ENCODE results near the gene PCP4L1. TPM values are rescaled to one million over a fixed set of nuclear protein-coding genes. Genes with fewer than 3 reads are reported as not detected.
A peak's percentile ranks its signal among the peaks of the same experiment; 100 is the strongest.

Gene PCP4L1
- total RNA-seq, 1 donor from 2014 or later, result 0.69 TPM

DNA sequence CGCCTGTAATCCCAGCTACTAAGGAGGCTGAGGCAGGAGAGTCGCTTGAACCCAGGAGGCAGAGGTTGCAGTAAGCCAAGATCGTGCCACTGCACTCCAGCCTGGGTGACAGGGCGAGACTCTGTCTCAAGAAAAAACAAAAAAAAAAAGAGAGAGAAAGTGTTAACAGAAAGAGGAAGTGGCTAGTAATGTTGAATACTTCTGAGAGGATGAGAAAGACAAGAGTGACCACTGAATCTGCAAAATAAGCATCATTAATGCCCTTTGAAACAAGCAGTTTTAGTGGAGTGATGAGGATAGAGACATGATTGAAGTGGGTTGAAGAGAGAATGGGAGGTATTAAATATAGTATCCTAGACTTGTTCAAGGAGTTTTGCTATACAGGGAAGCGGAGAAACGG is 39.6 kb downstream of the PCP4L1 start:
- H3K4me1 Mint-ChIP-seq, result no peaks in the 10 kb centered on the region
- no peaks in the 10 kb centered on the region for H3K36me3 Mint-ChIP-seq
- Histone ChIP-seq H3K27me3 (no peaks in the 10 kb centered on the region), H4K20me1 (ENCODE audit: low read depth) (no peaks in the 10 kb centered on the region), H3F3A (ENCODE audit: low read depth) (peaks cover 4% of the 10 kb centered on the region), H3K4me2 (no peak overlapping the region), H3K27ac (no peak overlapping the region), H3K79me2 (ENCODE audit: low read depth) (no peaks in the 10 kb centered on the region), H3K4me1 (no peaks in the 10 kb centered on the region), H3K9me3 (ENCODE audit: low read depth) (no peaks in the 10 kb centered on the region), H3K4me3 (no peak overlapping the region), H2AFZ (replicated peaks) (no peak overlapping the region), H3K36me3 (no peaks in the 10 kb centered on the region), H3K9ac (no peak overlapping the region)
- H3K27ac Mint-ChIP-seq, result no peak overlapping the region
- no peak for TF ChIP-seq EZH2 (IDR thresholded peaks at IDR 0.05)
- TF ChIP-seq EZH2phosphoT487 (IDR thresholded peaks at IDR 0.05), result no peak
- TF ChIP-seq, protein P1, sequence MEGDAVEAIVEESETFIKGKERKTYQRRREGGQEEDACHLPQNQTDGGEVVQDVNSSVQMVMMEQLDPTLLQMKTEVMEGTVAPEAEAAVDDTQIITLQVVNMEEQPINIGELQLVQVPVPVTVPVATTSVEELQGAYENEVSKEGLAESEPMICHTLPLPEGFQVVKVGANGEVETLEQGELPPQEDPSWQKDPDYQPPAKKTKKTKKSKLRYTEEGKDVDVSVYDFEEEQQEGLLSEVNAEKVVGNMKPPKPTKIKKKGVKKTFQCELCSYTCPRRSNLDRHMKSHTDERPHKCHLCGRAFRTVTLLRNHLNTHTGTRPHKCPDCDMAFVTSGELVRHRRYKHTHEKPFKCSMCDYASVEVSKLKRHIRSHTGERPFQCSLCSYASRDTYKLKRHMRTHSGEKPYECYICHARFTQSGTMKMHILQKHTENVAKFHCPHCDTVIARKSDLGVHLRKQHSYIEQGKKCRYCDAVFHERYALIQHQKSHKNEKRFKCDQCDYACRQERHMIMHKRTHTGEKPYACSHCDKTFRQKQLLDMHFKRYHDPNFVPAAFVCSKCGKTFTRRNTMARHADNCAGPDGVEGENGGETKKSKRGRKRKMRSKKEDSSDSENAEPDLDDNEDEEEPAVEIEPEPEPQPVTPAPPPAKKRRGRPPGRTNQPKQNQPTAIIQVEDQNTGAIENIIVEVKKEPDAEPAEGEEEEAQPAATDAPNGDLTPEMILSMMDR (IDR thresholded peaks at IDR 0.05), result no peak
- no peaks in the 10 kb centered on the region for H3K27me3 Mint-ChIP-seq (ENCODE audit: insufficient read depth, low read depth)
- DNase-seq (ENCODE audit: low spot score), result no peak
- H3K9me3 Mint-ChIP-seq, result no peaks in the 10 kb centered on the region
- no peak overlapping the region for H3K4me3 Mint-ChIP-seq

DNA sequence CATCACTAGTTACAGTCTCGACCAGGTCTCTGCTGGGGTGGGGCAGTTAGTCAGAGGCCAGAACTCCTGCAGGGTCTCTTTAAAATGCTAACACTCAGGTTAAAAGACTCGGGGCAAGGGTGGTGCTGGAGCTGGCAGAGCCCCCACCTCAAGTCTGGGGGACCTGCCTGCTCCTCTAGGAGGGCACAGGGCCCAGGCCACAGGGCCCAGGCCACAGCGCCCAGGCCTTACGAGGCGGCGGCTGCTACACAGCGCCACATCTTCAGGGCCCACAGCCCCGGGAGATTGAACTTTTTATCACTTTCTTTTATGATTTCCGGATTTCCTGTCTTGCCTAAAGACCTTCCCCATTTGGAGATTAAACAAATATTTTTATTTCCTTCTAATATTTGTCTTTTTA is 40.8 kb downstream of the PCP4L1 start:
- H3K36me3 ChIP-seq, result no peaks in the 10 kb centered on the region
- no peaks in the 10 kb centered on the region for H3K9me3 ChIP-seq (ENCODE audit: low read depth)
- H3K27me3 Mint-ChIP-seq (ENCODE audit: insufficient read depth, low read depth), result no peaks in the 10 kb centered on the region
- H3K27ac Mint-ChIP-seq, result no peak overlapping the region
- H3K4me1 ChIP-seq, result peaks cover 2% of the 10 kb centered on the region
- no peak overlapping the region for H3K4me3 Mint-ChIP-seq
- H3K9me3 Mint-ChIP-seq, result no peaks in the 10 kb centered on the region
- H3K27me3 ChIP-seq, result no peaks in the 10 kb centered on the region
- peaks cover 4% of the 10 kb centered on the region for H3F3A ChIP-seq (ENCODE audit: low read depth)
- H3K4me1 Mint-ChIP-seq, result peaks cover 1% of the 10 kb centered on the region
- TF ChIP-seq EZH2 (IDR thresholded peaks at IDR 0.05) (no peak), EZH2phosphoT487 (IDR thresholded peaks at IDR 0.05) (no peak)
- TF ChIP-seq, protein P1 (IDR thresholded peaks at IDR 0.05), result no peak
- H3K79me2 ChIP-seq (ENCODE audit: low read depth), result peaks cover 7% of the 10 kb centered on the region
- no peak overlapping the region for H2AFZ ChIP-seq (replicated peaks)
- H3K27ac ChIP-seq, result no peak overlapping the region
- no peaks in the 10 kb centered on the region for H4K20me1 ChIP-seq (ENCODE audit: low read depth)
- H3K4me3 ChIP-seq, result no peak overlapping the region
- H3K36me3 Mint-ChIP-seq, result no peaks in the 10 kb centered on the region
- no peak overlapping the region for H3K9ac ChIP-seq
- H3K4me2 ChIP-seq, result no peak overlapping the region
- DNase-seq (ENCODE audit: low spot score), result no peak

DNA sequence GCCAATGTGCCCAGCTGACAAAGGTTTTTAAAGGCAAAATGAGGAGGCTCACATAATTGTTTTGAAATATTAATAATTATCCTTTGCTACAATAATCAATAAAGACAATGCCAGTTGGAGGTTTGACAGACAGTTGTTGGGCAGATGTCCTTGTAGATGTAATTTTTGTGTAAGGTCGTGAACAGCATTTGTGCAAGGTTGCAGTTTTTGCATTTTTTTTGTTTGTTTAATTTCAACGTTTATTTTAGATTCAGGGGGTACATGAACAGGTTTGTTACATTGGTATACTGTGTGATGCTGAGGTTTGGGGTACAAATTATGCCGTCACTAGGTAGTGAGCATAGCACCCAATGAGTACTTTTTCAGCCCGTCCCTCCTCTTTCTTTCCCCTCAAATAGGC is 41.9 kb downstream of the PCP4L1 start:
- H3K4me3 Mint-ChIP-seq, result no peak overlapping the region
- no peaks in the 10 kb centered on the region for H3K27me3 ChIP-seq
- no peak overlapping the region for H3K27ac ChIP-seq
- H3K4me3 ChIP-seq, result no peak overlapping the region
- no peak overlapping the region for H3K9ac ChIP-seq
- no peak overlapping the region for H3K4me2 ChIP-seq
- no peaks in the 10 kb centered on the region for H3K9me3 ChIP-seq (ENCODE audit: low read depth)
- no peaks in the 10 kb centered on the region for H3K9me3 Mint-ChIP-seq
- DNase-seq (ENCODE audit: low spot score), result no peak
- H4K20me1 ChIP-seq (ENCODE audit: low read depth), result no peaks in the 10 kb centered on the region
- H3K36me3 Mint-ChIP-seq, result no peaks in the 10 kb centered on the region
- no peaks in the 10 kb centered on the region for H3K27me3 Mint-ChIP-seq (ENCODE audit: insufficient read depth, low read depth)
- peaks cover 10% of the 10 kb centered on the region for H3K79me2 ChIP-seq (ENCODE audit: low read depth)
- peaks cover 12% of the 10 kb centered on the region for H3K4me1 ChIP-seq
- H3K27ac Mint-ChIP-seq, result no peak overlapping the region
- H3K4me1 Mint-ChIP-seq, result peaks cover 5% of the 10 kb centered on the region
- no peaks in the 10 kb centered on the region for H3K36me3 ChIP-seq
- TF ChIP-seq EZH2phosphoT487 (IDR thresholded peaks at IDR 0.05), result no peak
- H2AFZ ChIP-seq (replicated peaks), result no peak overlapping the region
- H3F3A ChIP-seq (ENCODE audit: low read depth), result peaks cover 4% of the 10 kb centered on the region

DNA sequence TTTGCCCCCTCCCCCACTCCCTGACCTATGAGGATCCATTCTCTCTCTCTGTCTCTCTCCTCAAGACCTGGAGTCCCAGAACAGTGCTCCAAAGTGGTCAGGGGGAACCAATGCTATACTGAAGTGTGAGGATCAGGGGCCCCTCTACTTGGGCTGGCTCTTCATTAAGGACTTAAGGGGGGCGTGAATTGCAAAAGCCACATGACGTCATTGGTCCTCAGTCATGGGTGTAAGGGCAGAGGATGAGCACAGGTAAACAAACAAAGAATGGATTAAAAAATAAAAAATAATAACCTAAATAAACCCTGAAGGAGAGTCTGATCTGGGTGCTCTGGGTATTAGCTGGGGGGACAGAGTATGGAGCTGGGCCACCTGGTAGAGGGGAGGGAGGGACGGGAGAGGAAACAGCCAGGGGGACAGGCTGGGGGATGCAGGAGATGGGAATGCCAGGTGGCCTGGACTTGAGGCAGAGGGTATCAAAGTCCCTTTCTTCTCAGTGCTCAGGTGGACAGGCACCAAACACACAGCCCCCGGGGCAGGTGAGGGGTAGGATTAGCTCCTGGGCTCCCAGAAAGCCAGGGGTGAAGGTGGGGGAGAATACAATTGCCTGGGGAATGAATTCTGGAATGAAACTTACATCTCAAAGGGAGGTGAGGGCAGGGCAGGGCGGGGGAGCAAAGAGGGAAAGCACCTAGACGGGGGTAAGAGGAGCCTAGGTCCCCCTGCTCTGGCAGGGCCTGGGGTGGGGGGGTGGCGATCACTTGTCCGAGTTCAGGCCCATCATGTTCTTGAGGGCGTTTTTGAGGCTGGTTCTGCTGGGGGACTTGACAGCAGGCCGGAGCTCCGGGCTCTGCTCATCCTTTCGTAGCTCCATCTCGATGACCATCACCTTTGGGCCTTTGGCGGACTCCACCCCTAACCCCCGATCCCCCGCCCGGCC is 46.7 kb downstream of the PCP4L1 start:
- H3F3A ChIP-seq (ENCODE audit: low read depth), result peaks cover 20% of the 10 kb centered on the region
- no peaks in the 10 kb centered on the region for H3K36me3 ChIP-seq
- peak overlapping the region; percentile 7 for H3K9ac ChIP-seq
- no peak overlapping the region for H3K27ac ChIP-seq
- H3K79me2 ChIP-seq (ENCODE audit: low read depth), result peaks cover 10% of the 10 kb centered on the region
- Mint-ChIP-seq H3K27ac (peak overlapping the region; percentile 85), H3K9me3 (no peaks in the 10 kb centered on the region), H3K4me1 (peaks cover 12% of the 10 kb centered on the region), H3K27me3 (ENCODE audit: insufficient read depth, low read depth) (peaks cover 7% of the 10 kb centered on the region), H3K4me3 (peak overlapping the region; percentile 92), H3K36me3 (no peaks in the 10 kb centered on the region)
- H3K27me3 ChIP-seq, result no peaks in the 10 kb centered on the region
- peak overlapping the region; percentile 94 for H2AFZ ChIP-seq (replicated peaks)
- peak overlapping the region; percentile 94 for H3K4me2 ChIP-seq
- peaks cover 19% of the 10 kb centered on the region for H3K4me1 ChIP-seq
- DNase-seq (ENCODE audit: low spot score), result no peak
- H4K20me1 ChIP-seq (ENCODE audit: low read depth), result no peaks in the 10 kb centered on the region
- H3K4me3 ChIP-seq, result peak overlapping the region; percentile 69
- TF ChIP-seq EZH2 (IDR thresholded peaks at IDR 0.05) (no peak), EZH2phosphoT487 (IDR thresholded peaks at IDR 0.05) (no peak)
- TF ChIP-seq, protein P1 (IDR thresholded peaks at IDR 0.05), result no peak
- no peaks in the 10 kb centered on the region for H3K9me3 ChIP-seq (ENCODE audit: low read depth)

Measured in neural progenitor cell (in vitro differentiated cells).